ENCODE data around the gene CRYM. TPM values are rescaled to one million over a fixed set of nuclear protein-coding genes. Genes with fewer than 3 reads are reported as not detected.
"Not testable (repeated sequence)": the region's sequence is repeated elsewhere in the genome, so short reads cannot be mapped to it uniquely, and the experiment has no call there.

The CRYM gene
- total and polyA plus RNA-seq, 10 of the 15 experiments (the other 5 are each of a cell fraction or from before 2014, with no cell fraction given): 0.30 to 6.1 (median 3.9) TPM

GRCh38 chr16:21322251-21322650 lies 44.2 kb upstream of the CRYM start:
- intact Hi-C loops (cut with micrococcal nuclease; ENCODE audit: unreplicated experiment); H3K9me3 ChIP-seq (replicated peaks; ENCODE audit: control insufficient read depth, insufficient read depth, low read length); H3K4me1 ChIP-seq (ENCODE audit: control insufficient read depth, insufficient read depth, low read length); ATAC-seq; H3K4me2 ChIP-seq (ENCODE audit: control insufficient read depth, insufficient read depth); CTCF ChIA-PET; H3K4me3 ChIP-seq; H3K9ac ChIP-seq (ENCODE audit: control insufficient read depth, insufficient read depth, low read length); H2AFZ ChIP-seq (ENCODE audit: control insufficient read depth, low read depth, low read length); H3K36me3 ChIP-seq (ENCODE audit: control insufficient read depth in 2 of 2, insufficient read depth in 2 of 2, low read length in 1 of 2); H3K27ac ChIP-seq (ENCODE audit: control insufficient read depth, insufficient read depth); DNase-seq (ENCODE audit: low read depth, low spot score); H3K79me2 ChIP-seq (ENCODE audit: control insufficient read depth, insufficient read depth, low read length); H4K20me1 ChIP-seq (ENCODE audit: control insufficient read depth, insufficient read depth); H3K27me3 ChIP-seq (replicated peaks in 1 of 2; ENCODE audit: control insufficient read depth in 2 of 2, insufficient read depth in 2 of 2, low read length in 1 of 2); FAIRE-seq; BruUV-seq (replicated peaks): not testable (repeated sequence)
- 33% methylated on average over 2 of the region's 2 CpGs for WGBS (ENCODE audit: insufficient coverage, insufficient replicate concordance, low lambda C conversion rate, missing lambda C conversion rate)
- RAD21 ChIA-PET (ENCODE audit: unreplicated experiment): interaction anchor here (0.6 kb wide), 1 partner anchor 10 kb away, joined by 3 read pairs; no protein-coding TSS in a partner anchor
- in situ Hi-C loops (cut with MboI): loop anchor here (10.0 kb wide), 1 partner anchor 1373 kb away; no protein-coding TSS in a partner anchor
- SMC1A ChIA-PET (ENCODE audit: uncharacterized antibody, unreplicated experiment): interaction anchor here (0.6 kb wide), 1 partner anchor 49 kb away, joined by 4 read pairs; no protein-coding TSS in a partner anchor
- POLR2A ChIA-PET: interaction anchor here (0.6 kb wide), 1 partner anchor 1307 kb away, joined by 4 read pairs; no protein-coding TSS in a partner anchor

GRCh38 chr16:21321736-21322135 lies 43.6 kb upstream of the CRYM start:
- H2AFZ ChIP-seq (ENCODE audit: control insufficient read depth, low read depth, low read length): no peak overlapping the region
- H3K9ac ChIP-seq (ENCODE audit: control insufficient read depth, insufficient read depth, low read length): no peak overlapping the region
- no peak for TF ChIP-seq ASH2L (IDR thresholded peaks at IDR 0.05; ENCODE audit: borderline replicate concordance, low read depth)
- no peak for TF ChIP-seq MXI1 (IDR thresholded peaks at IDR 0.05; ENCODE audit: low read depth, low read length)
- TF ChIP-seq IKZF2 (IDR thresholded peaks at IDR 0.05): no peak
- no peak for TF ChIP-seq CHD4 (IDR thresholded peaks at IDR 0.05)
- TF ChIP-seq ATF2 (IDR thresholded peaks at IDR 0.05; ENCODE audit: low read length): no peak
- no peak for TF ChIP-seq SUZ12 (IDR thresholded peaks at IDR 0.05; ENCODE audit: unreplicated experiment)
- TF ChIP-seq WRNIP1 (IDR thresholded peaks at IDR 0.05; ENCODE audit: borderline replicate concordance, low read depth, low read length): no peak
- TF ChIP-seq PAX8 (IDR thresholded peaks at IDR 0.05): no peak
- no peak for TF ChIP-seq ZNF24 (IDR thresholded peaks at IDR 0.05)
- no peak for TF ChIP-seq TAF1 (IDR thresholded peaks at IDR 0.05; ENCODE audit: borderline replicate concordance, low read depth, low read length)
- no peak for TF ChIP-seq CHD1 (IDR thresholded peaks at IDR 0.05; ENCODE audit: low read depth, low read length)
- TF ChIP-seq SUPT20H (IDR thresholded peaks at IDR 0.05; ENCODE audit: borderline replicate concordance, control insufficient read depth, low read depth, low read length): no peak
- TF ChIP-seq RCOR1 (conservative IDR thresholded peaks at IDR 0.05; ENCODE audit: low read depth, low read length): no peak
- TF ChIP-seq NR2C2 (IDR thresholded peaks at IDR 0.05; ENCODE audit: borderline replicate concordance, control insufficient read depth, insufficient read length, low read depth): no peak
- no peak for TF ChIP-seq ESRRA (IDR thresholded peaks at IDR 0.05; ENCODE audit: low read length)
- no peak for TF ChIP-seq STAT3 (IDR thresholded peaks at IDR 0.05; ENCODE audit: low read depth, low read length)
- ChIA-PET CTCF (interaction anchor here (0.6 kb wide), 1 partner anchor 185 kb away, joined by 4 read pairs; no protein-coding TSS in a partner anchor), RAD21 (ENCODE audit: unreplicated experiment) (interaction anchor here (0.6 kb wide), 1 partner anchor 10 kb away, joined by 3 read pairs; no protein-coding TSS in a partner anchor), SMC1A (ENCODE audit: uncharacterized antibody, unreplicated experiment) (interaction anchor here (0.6 to 1.2 kb wide), 2 partner anchors 19 to 48 kb away, joined by 3 to 4 read pairs; no protein-coding TSS in a partner anchor), POLR2A (no interaction called here)
- H3K27me3 ChIP-seq (replicated peaks in 1 of 2; ENCODE audit: control insufficient read depth in 2 of 2, insufficient read depth in 2 of 2, low read length in 1 of 2): no peaks in the 10 kb centered on the region
- 81% methylated on average over 6 of the region's 6 CpGs for WGBS (ENCODE audit: insufficient coverage, insufficient replicate concordance, low lambda C conversion rate, missing lambda C conversion rate)
- no peak for FAIRE-seq
- intact Hi-C loops (cut with micrococcal nuclease; ENCODE audit: unreplicated experiment) (no loop called here), in situ Hi-C loops (cut with MboI) (loop anchor here (10.0 kb wide), 1 partner anchor 1373 kb away; no protein-coding TSS in a partner anchor)
- H3K4me3 ChIP-seq: no peak overlapping the region
- no TSS peak for BruUV-seq (replicated peaks)
- no peak overlapping the region for H3K4me2 ChIP-seq (ENCODE audit: control insufficient read depth, insufficient read depth)
- no peaks in the 10 kb centered on the region for H3K36me3 ChIP-seq (ENCODE audit: control insufficient read depth in 2 of 2, insufficient read depth in 2 of 2, low read length in 1 of 2)
- ATAC-seq: no peak
- H3K79me2 ChIP-seq (ENCODE audit: control insufficient read depth, insufficient read depth, low read length): no peaks in the 10 kb centered on the region
- H3K27ac ChIP-seq (ENCODE audit: control insufficient read depth, insufficient read depth): no peak overlapping the region
- no peaks in the 10 kb centered on the region for H3K4me1 ChIP-seq (ENCODE audit: control insufficient read depth, insufficient read depth, low read length)
- H4K20me1 ChIP-seq (ENCODE audit: control insufficient read depth, insufficient read depth): no peaks in the 10 kb centered on the region
- H3K9me3 ChIP-seq (replicated peaks; ENCODE audit: control insufficient read depth, insufficient read depth, low read length): no peaks in the 10 kb centered on the region
- no peak for DNase-seq (ENCODE audit: low read depth, low spot score)
